Liver (tissue), 9 donors: ENCODE results near the gene FARS2. TPM values are rescaled to one million over a fixed set of nuclear protein-coding genes. Genes with fewer than 3 reads are reported as not detected.

Experiments used
- DNase-seq: peaks from one replicate; pipeline ENCODE4 v3.0.0-alpha.2; 2017; ENCODE audit warnings: low spot score
- H3K27ac ChIP-seq, 2 donors: one replicate each; pipeline ENCODE4 v1.7.0; 2013; ENCODE audit warnings: inconsistent platforms in 2 of 2, low read length in 2 of 2, control low read depth in 1 of 2, low read depth in 1 of 2, mild to moderate bottlenecking in 1 of 2
- H3K27me3 ChIP-seq, 4 donors: one replicate each; pipeline versions ENCODE4 v1.6.1 to v1.7.0; 2013; ENCODE audit warnings: low read length in 3 of 4, inconsistent platforms in 1 of 4, mild to moderate bottlenecking in 1 of 4, moderate library complexity in 1 of 4; ENCODE audit not compliant: control insufficient read depth in 4 of 4, insufficient read depth in 4 of 4
- H3K36me3 ChIP-seq, 4 donors: one replicate each; pipeline versions ENCODE4 v1.6.1 to v1.7.0; 2013; ENCODE audit warnings: low read length in 3 of 4, mild to moderate bottlenecking in 3 of 4, low read depth in 1 of 4, moderate library complexity in 1 of 4; ENCODE audit not compliant: control insufficient read depth in 4 of 4, insufficient read depth in 3 of 4
- H3K4me1 ChIP-seq, 4 donors: one replicate each; pipeline versions ENCODE4 v1.6.1 to v1.7.0; 2013; ENCODE audit warnings: low read length in 3 of 4, mild to moderate bottlenecking in 3 of 4, moderate library complexity in 1 of 4; ENCODE audit not compliant: control insufficient read depth in 4 of 4, insufficient read depth in 4 of 4
- H3K4me3 ChIP-seq, 3 donors: one replicate each; pipeline versions ENCODE4 v1.6.1 to v1.7.0; 2013; ENCODE audit warnings: low read length in 3 of 3, control low read depth in 1 of 3, low read depth in 1 of 3, mild to moderate bottlenecking in 1 of 3
- H3K9ac ChIP-seq, 2 donors: one replicate each; pipeline ENCODE4 v1.7.0; 2013; ENCODE audit warnings: low read length in 2 of 2, mild to moderate bottlenecking in 2 of 2, moderate library complexity in 2 of 2, control low read depth in 1 of 2, low read depth in 1 of 2
- H3K9me3 ChIP-seq, 4 donors: one replicate each; pipeline versions ENCODE4 v1.6.1 to v1.7.0; 2013; ENCODE audit warnings: low read length in 3 of 4; ENCODE audit not compliant: control insufficient read depth in 4 of 4
- EGR1 ChIP-seq, 2 donors: IDR thresholded peaks; 2 replicates each; pipeline ENCODE4 v1.6.1; 2016 to 2018; ENCODE audit warnings: antibody characterized with exemption in 2 of 2, low read depth in 2 of 2
- FOXA2 ChIP-seq: IDR thresholded peaks from 2 replicates; pipeline ENCODE4 v1.6.1; 2016; ENCODE audit warnings: antibody characterized with exemption
- GABPA ChIP-seq, 2 donors: IDR thresholded peaks in 1 of 2; conservative IDR thresholded peaks in 1 of 2; 2 replicates each; pipeline ENCODE4 v1.6.1; 2016; ENCODE audit warnings: antibody characterized with exemption in 2 of 2, mild to moderate bottlenecking in 1 of 2, moderate library complexity in 1 of 2
- HNF4A ChIP-seq, 2 donors: conservative IDR thresholded peaks; 2 replicates each; pipeline ENCODE4 v1.6.1; 2016; ENCODE audit warnings: antibody characterized with exemption in 2 of 2, mild to moderate bottlenecking in 2 of 2
- MAX ChIP-seq: IDR thresholded peaks from 2 replicates; pipeline ENCODE4 v1.6.1; 2016; ENCODE audit warnings: antibody characterized with exemption
- RAD21 ChIP-seq, 2 donors: IDR thresholded peaks; 2 replicates each; pipeline ENCODE4 v1.6.1; 2016; ENCODE audit warnings: antibody characterized with exemption in 2 of 2, mild to moderate bottlenecking in 2 of 2
- REST ChIP-seq: IDR thresholded peaks from 2 replicates; pipeline ENCODE4 v1.6.1; 2016; ENCODE audit warnings: antibody characterized with exemption, mild to moderate bottlenecking
- RXRA ChIP-seq, 2 donors: IDR thresholded peaks; 2 replicates each; pipeline ENCODE4 v1.6.1; 2017 to 2018; ENCODE audit warnings: antibody characterized with exemption in 2 of 2, mild to moderate bottlenecking in 1 of 2
- SP1 ChIP-seq: IDR thresholded peaks from 2 replicates; pipeline ENCODE4 v1.6.1; 2018; ENCODE audit warnings: antibody characterized with exemption, mild to moderate bottlenecking
- YY1 ChIP-seq: IDR thresholded peaks from 2 replicates; pipeline ENCODE4 v1.6.1; 2016; ENCODE audit warnings: antibody characterized with exemption, mild to moderate bottlenecking
- WGBS: extraction: QIAGEN DNeasy Blood & Tissue Kit; methylation state at CpG from one replicate; pipeline ENCODE4 v1.1.7; 2013; 5-methylcytosine and 5-hydroxymethylcytosine counted together
- polyA plus RNA-seq, 2 donors: library from polyadenylated mRNA; stranded (reverse) in 1 of 2; unstranded in 1 of 2; fragments of 200-250 nt in 1 of 2; fragments of >200 nt in 1 of 2; fragmentation: Nextera tagmentation in 1 of 2; extraction: Ambion mirVana in 1 of 2; gene quantifications; one replicate each; pipeline versions ENCODE4 v1.2.1 to v1.2.3, GENCODE V29; 2013 to 2015
- total RNA-seq, 2 donors: library from RNA; depleted of rRNA; stranded (reverse); fragments of >200 nt; gene quantifications; one replicate each; pipeline ENCODE4 v1.2.3, GENCODE V29; 2014
- TF ChIP-seq, protein P1 (sequence below): IDR thresholded peaks from 2 replicates; pipeline ENCODE4 v1.6.1; 2016; ENCODE audit warnings: antibody characterized with exemption
- TF ChIP-seq, protein P2 (sequence below): fragments of 150-350 bp; IDR thresholded peaks from 2 replicates; pipeline ENCODE4 v1.5.1; 2017; ENCODE audit warnings: improper control_type of control experiment, low read depth, low read length; ENCODE audit not compliant: missing input control
- donor health status: healthy.
- donor health status: healthy.
- donor health status: healthy.
- donor health status: healthy.
- donor health status: healthy.

Gene FARS2
- total and polyA plus RNA-seq, 4 donors = 7.8 to 25.9 (median 11.2) TPM

- Histone ChIP-seq H3K9ac (no peak overlapping the region), H3K27ac (no peak overlapping the region), H3K4me3 (no peak overlapping the region), H3K9me3 (no peaks in the 10 kb centered on the region), H3K36me3 (peaks cover 0 to 3% (median 0%) of the 10 kb centered on the region in 4 donors), H3K27me3 (no peaks in the 10 kb centered on the region), H3K4me1 (no peaks in the 10 kb centered on the region)
- no peak for DNase-seq
- no peak for TF ChIP-seq REST
- TF ChIP-seq YY1 = no peak
- no peak for TF ChIP-seq SP1
- no peak for TF ChIP-seq MAX
- TF ChIP-seq RXRA (IDR thresholded peaks at IDR 0.05) = no peak
- no peak for TF ChIP-seq HNF4A (conservative IDR thresholded peaks at IDR 0.05)
- TF ChIP-seq, protein P1, sequence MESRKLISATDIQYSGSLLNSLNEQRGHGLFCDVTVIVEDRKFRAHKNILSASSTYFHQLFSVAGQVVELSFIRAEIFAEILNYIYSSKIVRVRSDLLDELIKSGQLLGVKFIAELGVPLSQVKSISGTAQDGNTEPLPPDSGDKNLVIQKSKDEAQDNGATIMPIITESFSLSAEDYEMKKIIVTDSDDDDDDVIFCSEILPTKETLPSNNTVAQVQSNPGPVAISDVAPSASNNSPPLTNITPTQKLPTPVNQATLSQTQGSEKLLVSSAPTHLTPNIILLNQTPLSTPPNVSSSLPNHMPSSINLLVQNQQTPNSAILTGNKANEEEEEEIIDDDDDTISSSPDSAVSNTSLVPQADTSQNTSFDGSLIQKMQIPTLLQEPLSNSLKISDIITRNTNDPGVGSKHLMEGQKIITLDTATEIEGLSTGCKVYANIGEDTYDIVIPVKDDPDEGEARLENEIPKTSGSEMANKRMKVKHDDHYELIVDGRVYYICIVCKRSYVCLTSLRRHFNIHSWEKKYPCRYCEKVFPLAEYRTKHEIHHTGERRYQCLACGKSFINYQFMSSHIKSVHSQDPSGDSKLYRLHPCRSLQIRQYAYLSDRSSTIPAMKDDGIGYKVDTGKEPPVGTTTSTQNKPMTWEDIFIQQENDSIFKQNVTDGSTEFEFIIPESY = no peak
- TF ChIP-seq RAD21 (IDR thresholded peaks at IDR 0.05) = no peak
- TF ChIP-seq EGR1 (IDR thresholded peaks at IDR 0.05; ENCODE audit: low read depth in 2 of 2) = no peak
- no peak for TF ChIP-seq FOXA2
- 95% methylated on average over 4 of the region's 4 CpGs for WGBS
Measured at GRCh38 chr6:5506597-5506996, 245.3 kb downstream of the FARS2 start.

- 81% methylated on average over 4 of the region's 4 CpGs for WGBS
- no peaks in the 10 kb centered on the region for H3K9me3 ChIP-seq
- TF ChIP-seq, protein P2, sequence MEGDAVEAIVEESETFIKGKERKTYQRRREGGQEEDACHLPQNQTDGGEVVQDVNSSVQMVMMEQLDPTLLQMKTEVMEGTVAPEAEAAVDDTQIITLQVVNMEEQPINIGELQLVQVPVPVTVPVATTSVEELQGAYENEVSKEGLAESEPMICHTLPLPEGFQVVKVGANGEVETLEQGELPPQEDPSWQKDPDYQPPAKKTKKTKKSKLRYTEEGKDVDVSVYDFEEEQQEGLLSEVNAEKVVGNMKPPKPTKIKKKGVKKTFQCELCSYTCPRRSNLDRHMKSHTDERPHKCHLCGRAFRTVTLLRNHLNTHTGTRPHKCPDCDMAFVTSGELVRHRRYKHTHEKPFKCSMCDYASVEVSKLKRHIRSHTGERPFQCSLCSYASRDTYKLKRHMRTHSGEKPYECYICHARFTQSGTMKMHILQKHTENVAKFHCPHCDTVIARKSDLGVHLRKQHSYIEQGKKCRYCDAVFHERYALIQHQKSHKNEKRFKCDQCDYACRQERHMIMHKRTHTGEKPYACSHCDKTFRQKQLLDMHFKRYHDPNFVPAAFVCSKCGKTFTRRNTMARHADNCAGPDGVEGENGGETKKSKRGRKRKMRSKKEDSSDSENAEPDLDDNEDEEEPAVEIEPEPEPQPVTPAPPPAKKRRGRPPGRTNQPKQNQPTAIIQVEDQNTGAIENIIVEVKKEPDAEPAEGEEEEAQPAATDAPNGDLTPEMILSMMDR = no peak
- TF ChIP-seq HNF4A (conservative IDR thresholded peaks at IDR 0.05) (no peak), RXRA (IDR thresholded peaks at IDR 0.05) (no peak), GABPA (IDR thresholded peaks at IDR 0.05 in 1 of 2, conservative IDR thresholded peaks at IDR 0.05 in 1 of 2) (no peak)
- H3K4me1 ChIP-seq = no peaks in the 10 kb centered on the region
- H3K9ac ChIP-seq = no peak overlapping the region
- no peak overlapping the region for H3K27ac ChIP-seq
- DNase-seq = no peak
- no peaks in the 10 kb centered on the region for H3K27me3 ChIP-seq
- peaks cover 0 to 3% (median 0%) of the 10 kb centered on the region in 4 donors for H3K36me3 ChIP-seq
- H3K4me3 ChIP-seq = no peak overlapping the region
Measured at GRCh38 chr6:5507131-5507681, 245.9 kb downstream of the FARS2 start.
